Esophagus (tissue), 2 donors: ENCODE results near the gene LEF1. TPM values are rescaled to one million over a fixed set of nuclear protein-coding genes. Genes with fewer than 3 reads are reported as not detected.
A peak's percentile ranks its signal among the peaks of the same experiment; 100 is the strongest.

Source experiments
- H3K27ac ChIP-seq, 2 donors: one replicate each; pipeline ENCODE4 v1.5.1; 2013; ENCODE audit warnings: low read depth in 2 of 2, mild to moderate bottlenecking in 2 of 2, inconsistent platforms in 1 of 2, low read length in 1 of 2, moderate library complexity in 1 of 2
- H3K27me3 ChIP-seq, 2 donors: one replicate each; pipeline ENCODE4 v1.6.1; 2013; ENCODE audit warnings: low read length in 2 of 2, control low read depth in 1 of 2, mild to moderate bottlenecking in 1 of 2; ENCODE audit not compliant: insufficient read depth in 2 of 2, control insufficient read depth in 1 of 2
- H3K36me3 ChIP-seq, 2 donors: one replicate each; pipeline ENCODE4 v1.6.1; 2013; ENCODE audit warnings: low read length in 1 of 2; ENCODE audit not compliant: control insufficient read depth in 2 of 2, insufficient read depth in 2 of 2
- H3K4me1 ChIP-seq, 2 donors: one replicate each; pipeline ENCODE4 v1.6.1; 2013; ENCODE audit warnings: low read length in 1 of 2; ENCODE audit not compliant: control insufficient read depth in 2 of 2, insufficient read depth in 2 of 2
- H3K4me3 ChIP-seq, 2 donors: one replicate each; pipeline ENCODE4 v1.5.1; 2013; ENCODE audit warnings: low read length in 2 of 2, mild to moderate bottlenecking in 2 of 2, low read depth in 1 of 2, moderate library complexity in 1 of 2
- H3K9me3 ChIP-seq, 2 donors: one replicate each; pipeline ENCODE4 v1.6.1; 2013; ENCODE audit warnings: mild to moderate bottlenecking in 2 of 2, low read depth in 1 of 2, low read length in 1 of 2, moderate library complexity in 1 of 2; ENCODE audit not compliant: control insufficient read depth in 2 of 2, insufficient read depth in 1 of 2
- WGBS, 2 donors: extraction: QIAGEN DNeasy Blood & Tissue Kit; methylation state at CpG; one replicate each; pipeline ENCODE4 v1.1.7; 2013; 5-methylcytosine and 5-hydroxymethylcytosine counted together
- polyA plus RNA-seq, 2 donors: library from polyadenylated mRNA; stranded (reverse); fragments of 200-250 nt; gene quantifications; one replicate each; pipeline ENCODE4 v1.2.3, GENCODE V29; 2013
- donor health status: healthy with polysubstance abuse.
- donor health status: Bipolar disorder and iron deficiency.

LEF1 gene
- polyA plus RNA-seq, result 1 to 10 TPM; 4.6 to 7.4 TPM

GRCh38 chr4:108168671-108169523 is at the start of gene LEF1:
Gene LEF1, minus strand, starts transcription at chr4:108168932. Its CDS starts 1,165 bp downstream, at chr4:108167767.
- H3K9me3 ChIP-seq, result no peaks in the 10 kb centered on the region
- H3K27me3 ChIP-seq, result peaks cover 0 to 10% of the 10 kb centered on the region in 2 donors
- 0 to 1% methylated on average over 47 to 61 of the region's 61 CpGs for WGBS, 2 donors
- no peaks in the 10 kb centered on the region for H3K36me3 ChIP-seq
- H3K27ac ChIP-seq, result peak within 1 kb of the TSS; percentile 52 to 53
- peaks cover 0 to 5% of the 10 kb centered on the region in 2 donors for H3K4me1 ChIP-seq
- H3K4me3 ChIP-seq, result peak within 1 kb of the TSS; percentile 68 to 70

- no peak overlapping the region for H3K4me3 ChIP-seq
- H3K9me3 ChIP-seq, result no peaks in the 10 kb centered on the region
- no peaks in the 10 kb centered on the region for H3K27me3 ChIP-seq
- no peaks in the 10 kb centered on the region for H3K4me1 ChIP-seq
- no peak overlapping the region for H3K27ac ChIP-seq
- no peaks in the 10 kb centered on the region for H3K36me3 ChIP-seq
Measured at GRCh38 chr4:108216510-108216909, 47.8 kb upstream of the LEF1 start.

DNA sequence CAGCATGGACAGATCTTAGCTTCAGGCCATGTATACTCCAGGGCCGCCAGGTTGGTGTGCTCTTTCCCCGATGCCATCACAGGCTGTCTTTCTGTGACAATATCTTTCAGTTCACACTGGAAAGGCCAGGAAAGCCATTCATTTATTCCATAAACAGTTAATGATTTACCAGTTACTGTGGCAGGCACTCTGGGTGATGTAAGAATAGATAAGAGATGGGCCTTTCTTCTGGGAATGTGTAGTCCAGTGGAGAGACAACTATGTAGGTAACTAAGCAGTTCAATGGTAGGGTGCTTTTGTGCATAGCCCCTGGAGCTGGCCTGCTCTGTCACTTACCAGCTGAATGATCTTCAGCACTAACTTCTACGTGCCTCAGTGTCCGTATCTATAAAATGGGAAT is 46.3 kb upstream of the LEF1 start:
- Histone ChIP-seq H3K4me3 (no peak overlapping the region), H3K4me1 (no peaks in the 10 kb centered on the region), H3K27ac (no peak overlapping the region), H3K27me3 (no peaks in the 10 kb centered on the region), H3K36me3 (no peaks in the 10 kb centered on the region), H3K9me3 (no peaks in the 10 kb centered on the region)
- 91 to 93% methylated on average over 4 of the region's 4 CpGs for WGBS, 2 donors

DNA sequence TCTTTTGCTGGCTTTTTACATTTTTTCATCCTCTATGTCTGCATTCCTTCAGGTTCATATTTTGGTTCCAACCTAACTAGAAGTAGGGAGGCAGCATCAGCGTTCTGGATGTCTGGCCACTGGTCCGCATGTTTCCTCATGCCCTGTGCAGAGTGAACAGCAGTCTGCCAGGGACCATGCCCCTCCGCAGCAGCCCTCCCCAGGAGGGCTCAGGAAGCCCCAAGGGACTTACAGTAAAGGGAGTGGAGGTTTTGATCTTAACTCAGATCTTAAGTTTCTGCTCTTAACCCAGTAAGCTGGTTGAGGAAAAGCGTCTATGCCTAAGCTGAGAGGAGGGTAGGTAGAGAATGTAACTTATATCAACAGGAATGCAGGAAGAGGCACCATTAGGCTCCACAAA is 45.0 kb upstream of the LEF1 start:
- 64 to 84% methylated on average over 4 of the region's 4 CpGs for WGBS, 2 donors
- no peaks in the 10 kb centered on the region for H3K27me3 ChIP-seq
- no peaks in the 10 kb centered on the region for H3K4me1 ChIP-seq
- H3K4me3 ChIP-seq, result no peak overlapping the region
- no peaks in the 10 kb centered on the region for H3K36me3 ChIP-seq
- H3K27ac ChIP-seq, result no peak overlapping the region
- H3K9me3 ChIP-seq, result no peaks in the 10 kb centered on the region

GRCh38 chr4:108213308-108213707 is 44.6 kb upstream of the LEF1 start:
- H3K4me1 ChIP-seq, result no peaks in the 10 kb centered on the region
- H3K36me3 ChIP-seq, result no peaks in the 10 kb centered on the region
- WGBS, 2 donors, result 85% methylated on average over 3 of the region's 3 CpGs
- H3K27me3 ChIP-seq, result no peaks in the 10 kb centered on the region
- no peak overlapping the region for H3K27ac ChIP-seq
- H3K9me3 ChIP-seq, result no peaks in the 10 kb centered on the region
- no peak overlapping the region for H3K4me3 ChIP-seq

DNA sequence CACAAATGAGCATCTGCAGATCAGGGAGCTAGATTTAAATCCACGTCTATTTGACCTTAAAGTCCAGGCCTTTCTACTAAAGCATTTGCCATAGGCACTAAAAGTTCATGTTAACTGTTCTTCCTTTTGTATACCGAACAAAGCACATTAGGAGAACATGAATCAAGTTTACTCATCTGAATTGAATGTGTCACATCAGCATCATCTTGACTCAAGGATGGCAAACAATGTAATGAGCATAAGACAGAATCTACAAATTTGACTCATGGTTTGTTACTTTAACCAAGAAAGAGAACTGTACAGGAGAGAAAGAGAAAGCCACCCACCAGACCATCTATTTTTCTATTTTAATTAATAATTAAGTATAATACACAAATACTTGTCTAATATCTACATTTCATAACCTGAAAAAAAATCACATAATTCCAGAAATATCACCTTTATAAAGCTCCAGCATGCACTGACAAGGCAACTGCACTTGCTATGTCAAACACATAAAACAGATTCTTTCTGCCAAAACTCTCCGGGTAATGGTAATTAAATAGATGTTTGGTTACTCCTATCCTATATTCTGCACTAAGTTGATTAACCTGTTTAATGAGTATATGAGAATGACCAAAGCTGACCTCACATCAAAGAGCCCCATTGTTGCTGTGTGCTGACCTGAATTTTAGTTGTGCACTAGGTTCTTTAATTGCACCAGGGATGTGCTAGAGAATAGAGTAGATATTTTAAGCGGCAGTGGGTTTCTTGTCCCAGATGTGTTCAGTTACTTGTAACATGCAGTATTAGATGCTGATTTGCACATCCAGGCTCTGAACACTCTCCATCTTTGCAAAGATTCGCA is 42.5 kb upstream of the LEF1 start:
- Histone ChIP-seq H3K36me3 (no peaks in the 10 kb centered on the region), H3K4me3 (no peak overlapping the region), H3K4me1 (no peaks in the 10 kb centered on the region), H3K27ac (no peak overlapping the region), H3K9me3 (no peaks in the 10 kb centered on the region), H3K27me3 (no peaks in the 10 kb centered on the region)
- 60 to 76% methylated on average over 5 of the region's 5 CpGs for WGBS, 2 donors

- Histone ChIP-seq H3K4me3 (no peak overlapping the region), H3K4me1 (no peaks in the 10 kb centered on the region), H3K27ac (no peak overlapping the region), H3K36me3 (no peaks in the 10 kb centered on the region), H3K27me3 (no peaks in the 10 kb centered on the region), H3K9me3 (no peaks in the 10 kb centered on the region)
- WGBS, 2 donors, result 86 to 99% methylated on average over 2 of the region's 2 CpGs
Measured at GRCh38 chr4:108209489-108209888, 40.8 kb upstream of the LEF1 start.

DNA sequence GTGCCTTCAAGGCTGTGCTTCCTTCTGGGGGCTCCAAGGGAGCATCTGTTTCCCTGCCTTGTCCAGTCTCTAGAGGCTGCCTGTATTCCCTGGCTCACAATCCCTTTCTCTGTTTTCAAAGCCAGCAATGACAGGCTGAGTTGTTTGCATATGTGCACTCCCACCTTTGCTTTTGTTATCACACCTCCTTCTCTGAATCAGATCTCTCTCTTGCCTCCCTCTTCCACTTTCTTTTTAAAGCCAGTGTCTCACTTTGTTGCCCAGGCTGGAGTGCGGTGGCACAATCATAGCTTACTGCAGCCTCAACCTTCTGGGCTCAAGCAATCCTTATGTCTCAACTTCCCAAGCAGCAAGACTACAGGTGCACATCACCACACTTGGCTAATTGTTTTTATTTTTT is 37.1 kb upstream of the LEF1 start:
- Histone ChIP-seq H3K4me3 (no peak overlapping the region), H3K36me3 (no peaks in the 10 kb centered on the region), H3K27ac (no peak overlapping the region), H3K27me3 (no peaks in the 10 kb centered on the region), H3K9me3 (no peaks in the 10 kb centered on the region), H3K4me1 (no peaks in the 10 kb centered on the region)
- WGBS, 2 donors, result 97 to 100% methylated on average over 1 of the region's 1 CpG

DNA sequence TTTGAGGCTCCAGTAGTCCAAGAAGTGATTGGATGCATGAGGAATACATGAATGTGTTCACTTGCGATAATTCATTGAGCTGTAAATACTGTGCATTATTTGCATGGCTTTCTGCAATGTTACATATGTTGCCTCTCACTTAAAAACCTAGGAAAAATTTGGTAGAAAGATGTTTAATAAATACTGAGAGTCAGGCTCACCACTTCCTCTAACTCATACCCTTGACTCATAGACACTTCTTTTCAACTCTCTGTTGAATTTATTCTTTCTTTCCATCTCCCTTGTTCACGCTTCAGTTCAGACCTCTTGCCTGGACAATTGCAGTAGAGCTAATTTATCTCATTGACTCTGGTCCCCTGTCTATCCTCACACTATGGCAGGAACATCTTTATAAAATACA is 35.8 kb upstream of the LEF1 start:
- H3K4me1 ChIP-seq, result no peaks in the 10 kb centered on the region
- H3K4me3 ChIP-seq, result no peak overlapping the region
- H3K9me3 ChIP-seq, result no peaks in the 10 kb centered on the region
- H3K36me3 ChIP-seq, result no peaks in the 10 kb centered on the region
- H3K27ac ChIP-seq, result no peak overlapping the region
- WGBS, 2 donors, result 93 to 96% methylated on average over 2 of the region's 2 CpGs
- H3K27me3 ChIP-seq, result no peaks in the 10 kb centered on the region
